NCI-H2107 treated with DMSO at 0.1 percent for 48 hours (cell line): ENCODE results near the gene TCF4.

Experiments
- DNase-seq: peaks from one replicate; lab custom pipeline; 2025; ENCODE audit not compliant: unreplicated experiment; lab: John Stamatoyannopoulos, UW

TCF4 gene

GRCh38 chr18:55327454-55327853 lies 260.5 kb downstream of the TCF4 start:
- DNase-seq = no peak

GRCh38 chr18:55326134-55326533 lies 261.9 kb downstream of the TCF4 start:
- DNase-seq = no peak

GRCh38 chr18:55324166-55324565 lies 263.8 kb downstream of the TCF4 start:
- peak; percentile 67 for DNase-seq

GRCh38 chr18:55323051-55323994 lies 264.7 kb downstream of the TCF4 start:
- peak; percentile 89 for DNase-seq

GRCh38 chr18:55322178-55322735 lies 265.7 kb downstream of the TCF4 start:
- DNase-seq = peak; percentile 77

- DNase-seq = peak; percentile 88
Measured at GRCh38 chr18:55321265-55322177, 266.5 kb downstream of the TCF4 start.

GRCh38 chr18:55320424-55321264 lies 267.3 kb downstream of the TCF4 start:
- peak; percentile 83 for DNase-seq

- DNase-seq = peak; percentile 89
Measured at GRCh38 chr18:55319459-55320193, 268.4 kb downstream of the TCF4 start.

GRCh38 chr18:55318951-55319441 lies 269.0 kb downstream of the TCF4 start:
- DNase-seq = peak; percentile 89

- DNase-seq = peak; percentile 76
Measured at GRCh38 chr18:55317864-55318263, 270.1 kb downstream of the TCF4 start.

- DNase-seq = no peak
Measured at GRCh38 chr18:55317324-55317723, 270.7 kb downstream of the TCF4 start.

- DNase-seq = peak; percentile 70
Measured at GRCh38 chr18:55316486-55317184, 271.4 kb downstream of the TCF4 start.

GRCh38 chr18:55314615-55315237 lies 273.3 kb downstream of the TCF4 start:
- peak; percentile 97 for DNase-seq

- DNase-seq = peak; percentile 68
Measured at GRCh38 chr18:55314031-55314430, 274.0 kb downstream of the TCF4 start.

GRCh38 chr18:55310863-55311262 lies 277.1 kb downstream of the TCF4 start:
- no peak for DNase-seq

- no peak for DNase-seq
Measured at GRCh38 chr18:55310044-55310676, 277.8 kb downstream of the TCF4 start.

- DNase-seq = no peak
Measured at GRCh38 chr18:55309249-55309648, 278.7 kb downstream of the TCF4 start.

GRCh38 chr18:55307505-55307904 lies 280.5 kb downstream of the TCF4 start:
- DNase-seq = no peak
